NCI-H2107 (cell line): Measurements from ENCODE around the gene MRGPRF.

Source experiments
- DNase-seq: peaks from one replicate; lab custom pipeline; 2025; lab: John Stamatoyannopoulos, UW

MRGPRF gene

DNA sequence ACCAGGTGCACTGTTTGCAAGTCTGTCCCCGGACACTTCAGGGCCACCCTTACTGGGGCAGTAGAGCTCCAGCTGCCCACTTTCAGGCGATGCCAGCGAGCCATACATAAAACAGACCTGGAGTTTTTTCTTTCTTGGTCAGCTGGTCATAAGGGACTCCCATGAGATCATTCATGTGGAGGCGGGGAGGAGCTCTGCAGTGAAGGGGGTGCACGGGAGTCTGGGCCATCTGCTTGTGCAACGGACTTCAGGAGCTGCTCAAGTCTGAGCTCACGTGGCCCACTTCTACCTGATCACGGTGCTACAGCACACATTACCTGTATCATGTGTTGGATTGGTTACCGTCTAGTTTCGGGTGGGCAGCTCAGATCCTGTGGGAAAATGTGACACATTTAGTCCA lies 9.2 kb upstream of the MRGPRF start:
- DNase-seq = no peak

DNA sequence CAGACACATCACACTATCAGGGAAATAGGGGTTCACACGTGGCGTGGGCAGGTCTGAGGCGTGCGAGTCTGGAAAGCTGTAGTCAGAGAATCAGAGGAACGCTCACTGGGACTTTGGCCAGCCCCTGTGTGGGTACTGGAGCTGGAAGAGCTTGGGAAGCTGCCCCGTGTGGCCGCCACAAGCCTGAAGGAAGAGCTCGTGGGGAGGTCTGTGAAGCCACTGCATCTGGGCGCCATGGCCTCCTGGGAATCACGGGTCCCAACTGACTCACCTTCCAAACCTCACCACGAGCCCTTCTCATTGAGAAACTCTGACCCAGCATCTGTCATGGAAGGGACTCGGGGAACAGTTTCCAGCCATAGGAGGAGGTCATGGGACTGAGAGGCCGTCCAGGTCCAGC lies 5.9 kb upstream of the MRGPRF start:
- DNase-seq = no peak

DNA sequence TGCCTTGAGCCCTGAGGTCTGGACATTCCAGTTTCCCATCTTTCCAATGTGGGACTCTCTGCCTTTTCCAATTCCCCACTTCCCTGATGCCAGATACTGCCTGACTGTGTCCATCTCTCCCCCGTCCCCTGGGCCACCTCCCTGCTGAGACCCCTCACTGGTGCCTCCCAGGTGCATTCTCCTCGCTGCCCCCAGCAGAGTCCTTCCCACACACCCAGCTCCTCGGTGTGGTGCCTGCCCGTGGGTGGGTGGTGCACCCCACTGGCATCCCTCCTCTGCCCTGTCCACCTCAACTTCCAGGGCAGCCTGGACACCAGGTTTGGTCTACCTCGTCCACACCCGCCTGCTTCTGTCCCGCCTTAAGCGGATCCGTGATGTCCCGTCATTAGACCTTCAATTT lies 4.9 kb upstream of the MRGPRF start:
- DNase-seq = no peak

DNA sequence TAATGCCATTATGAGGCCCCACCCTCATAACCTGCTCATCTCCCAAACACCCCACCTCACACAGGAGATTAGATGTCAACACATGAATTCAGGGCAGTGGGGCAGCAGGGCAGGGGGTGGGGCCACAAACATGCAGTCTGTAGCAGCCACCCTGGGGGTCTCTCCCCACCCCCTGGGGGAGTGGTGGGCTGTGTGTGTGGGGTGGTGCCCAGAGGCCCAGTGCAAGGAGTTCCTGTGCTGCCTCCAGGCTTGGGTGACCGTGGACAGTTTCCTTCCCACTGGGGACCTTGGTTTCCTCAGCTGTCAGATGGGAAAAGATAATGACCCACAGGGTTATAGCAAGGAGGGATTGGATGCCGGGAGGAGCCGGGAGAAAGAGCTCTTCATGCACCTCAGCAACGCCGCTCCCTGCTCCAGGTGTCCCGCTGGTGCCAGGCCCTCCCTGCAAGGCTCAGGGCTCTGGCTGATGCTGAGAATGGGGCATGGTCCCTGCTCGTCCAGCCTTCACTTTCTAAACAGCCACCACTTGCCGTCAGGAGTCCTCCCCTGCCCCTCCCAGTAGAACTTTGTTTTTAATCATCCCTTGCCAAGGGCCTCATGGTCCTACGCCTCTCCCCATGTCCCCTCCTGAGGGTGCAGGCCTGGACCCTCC lies 2.0 kb upstream of the MRGPRF start:
- no peak for DNase-seq

DNA sequence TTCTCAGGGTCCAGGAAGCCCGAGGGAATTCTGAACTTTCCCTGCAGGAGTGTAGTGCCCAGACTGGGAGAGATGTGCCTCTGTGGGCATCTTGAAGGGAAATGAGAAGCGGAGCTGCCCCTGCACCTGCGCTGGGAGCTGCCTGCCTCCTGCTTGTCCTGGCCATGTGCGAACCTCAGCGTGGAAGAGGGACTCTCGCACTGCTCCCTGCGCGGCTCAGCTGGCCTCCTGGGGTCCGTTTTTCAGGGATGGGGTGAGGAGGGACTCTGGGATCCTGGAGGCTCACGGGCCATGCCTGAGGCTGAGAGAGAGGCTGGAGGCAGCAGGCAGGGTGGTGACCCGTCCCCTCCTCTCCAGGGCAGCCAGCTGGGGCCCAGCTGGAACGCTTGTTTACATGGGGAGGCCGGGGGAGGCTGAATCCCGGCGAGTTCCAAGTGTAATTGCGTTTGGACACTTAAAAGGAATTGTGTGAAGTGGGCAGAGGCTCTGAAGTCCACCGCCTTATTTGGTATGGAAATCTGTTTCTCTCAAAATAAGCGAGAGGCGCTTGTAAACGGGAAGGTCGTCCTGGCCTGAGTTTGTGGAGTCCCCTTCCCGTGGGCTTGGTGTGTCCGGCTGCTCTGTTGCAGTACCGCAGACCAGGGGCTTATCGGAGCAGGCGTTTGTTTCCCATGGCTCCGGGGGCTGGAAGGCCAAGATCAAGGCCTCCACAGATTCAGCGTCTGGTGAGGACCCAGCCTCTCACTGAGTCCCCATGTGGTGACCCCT lies 1.2 kb upstream of the MRGPRF start:
- DNase-seq = no peak

DNA sequence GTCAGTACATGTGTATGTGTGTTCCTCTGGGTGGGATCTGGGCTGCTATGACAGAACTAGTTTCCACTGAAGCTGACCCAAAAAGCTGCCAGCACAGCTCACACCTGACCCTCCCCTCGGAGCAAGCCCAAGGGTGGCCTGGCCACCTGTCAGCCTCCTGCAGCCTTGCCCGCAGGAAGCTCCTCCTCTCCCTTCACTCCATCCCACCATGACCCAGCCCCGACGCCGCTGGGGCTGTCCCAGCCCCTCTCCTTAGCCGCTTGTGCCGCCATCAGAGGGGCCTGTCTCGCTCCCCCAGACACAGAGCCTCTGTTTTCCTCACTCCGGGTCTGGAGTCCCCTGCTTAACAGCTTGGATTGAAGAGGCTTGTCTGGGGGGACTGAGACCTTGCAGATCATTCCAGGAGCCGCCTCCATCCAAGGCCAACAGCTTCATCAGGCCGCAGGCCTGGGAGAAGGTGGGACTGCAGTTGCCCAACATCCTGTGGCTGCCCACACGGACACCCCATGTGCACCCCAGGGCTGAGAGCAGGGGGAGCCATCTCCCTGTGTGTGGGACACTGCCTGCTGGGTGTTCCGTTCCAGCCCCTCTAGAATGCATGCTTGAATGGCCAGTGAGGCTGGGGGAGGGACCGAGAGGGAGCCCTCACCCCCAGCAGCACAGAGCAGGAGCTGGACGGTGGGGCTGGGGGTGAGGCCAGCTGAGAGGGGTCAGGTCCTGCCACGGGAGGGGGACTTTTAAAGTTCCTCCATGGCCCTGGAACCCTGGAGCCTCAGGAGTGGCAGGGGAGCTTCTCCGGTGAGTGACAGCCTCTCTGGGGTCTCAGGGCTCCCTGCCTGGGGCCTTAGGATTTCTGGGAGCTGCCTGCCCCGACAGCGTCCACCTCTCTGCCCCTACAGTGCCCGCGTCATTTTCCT lies 696 bp downstream of the MRGPRF start:
- no peak for DNase-seq

DNA sequence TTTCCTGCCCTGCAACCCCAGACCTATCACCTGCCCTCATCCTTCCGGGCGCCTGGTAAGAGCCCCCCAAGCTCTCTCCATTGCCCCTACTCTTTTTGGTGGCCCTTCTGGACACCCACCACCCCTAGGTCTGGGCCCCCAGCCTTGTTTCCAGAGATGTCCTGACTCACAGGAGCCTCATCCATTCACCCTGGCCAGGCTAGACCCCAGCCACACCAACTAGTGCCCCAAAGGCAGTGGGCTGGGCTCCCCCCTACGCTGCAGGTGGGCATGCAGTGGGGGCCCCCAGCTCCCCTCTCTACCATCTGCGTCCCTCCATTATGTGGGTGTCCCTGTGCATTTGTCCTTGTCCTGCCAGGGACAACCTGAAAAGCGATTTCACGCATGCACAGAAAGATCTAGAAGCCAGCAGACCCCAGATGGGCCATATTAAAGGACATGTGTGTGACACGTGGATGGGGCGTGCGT lies 1.4 kb downstream of the MRGPRF start:
- no peak for DNase-seq

DNA sequence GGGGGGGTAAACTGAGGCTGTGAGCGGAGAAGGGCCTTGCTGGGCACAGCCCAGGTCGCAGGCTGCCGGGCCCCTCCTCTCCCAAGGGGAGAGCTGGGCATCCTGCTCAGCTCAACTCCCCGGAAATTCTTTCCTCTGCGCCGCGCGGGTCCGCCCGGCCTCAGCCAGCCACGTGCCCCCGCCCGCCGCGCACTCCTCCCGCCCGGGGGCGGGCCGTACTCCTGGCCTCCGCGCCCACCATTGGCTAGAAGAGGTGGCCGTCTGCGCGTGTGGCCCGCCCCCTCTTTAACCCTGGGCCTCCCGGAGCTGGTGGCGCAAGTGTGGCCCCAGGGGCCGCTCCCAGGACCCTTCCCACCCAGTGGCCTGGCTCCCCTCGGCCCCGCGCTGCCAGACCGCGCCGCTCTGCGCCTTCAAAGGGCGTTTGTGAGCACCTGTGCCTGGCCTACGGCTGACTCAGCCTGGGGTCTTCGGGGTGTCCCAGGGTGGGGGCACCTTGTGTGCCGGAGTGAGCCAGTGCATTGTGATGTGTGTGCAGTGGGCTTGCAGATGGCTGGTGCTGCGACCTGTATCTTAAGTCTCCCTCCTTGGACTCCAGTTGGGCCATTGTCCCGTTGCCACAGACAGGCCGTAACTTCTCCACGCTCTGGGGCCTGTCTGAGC lies 2.0 kb downstream of the MRGPRF start:
- no peak for DNase-seq

DNA sequence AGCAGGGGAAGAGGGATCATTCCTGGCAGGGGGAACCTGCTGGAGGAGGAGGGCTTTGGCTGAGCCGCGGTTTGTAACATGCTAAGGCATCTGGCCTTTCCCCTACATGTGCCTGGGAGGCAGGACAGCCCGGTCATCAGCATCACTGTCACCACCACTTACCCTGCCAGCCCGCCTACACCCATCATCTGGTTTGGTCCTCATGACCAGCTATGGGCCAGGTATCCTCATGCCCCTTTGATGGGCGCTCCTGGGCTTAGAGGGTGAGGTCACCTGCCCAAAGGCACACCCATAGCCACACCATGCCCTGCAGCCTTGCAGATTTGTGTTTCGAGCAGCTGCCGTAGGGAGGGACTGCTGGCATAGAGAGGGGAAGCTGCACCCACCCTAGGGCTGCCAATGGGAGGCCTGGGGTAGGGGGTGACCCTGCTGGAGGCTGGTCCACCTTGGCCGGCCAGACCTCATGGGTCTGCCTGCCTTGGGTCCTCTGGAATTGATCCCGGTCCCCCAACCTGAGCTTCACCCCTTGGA lies 2.6 kb downstream of the MRGPRF start:
- DNase-seq = no peak

DNA sequence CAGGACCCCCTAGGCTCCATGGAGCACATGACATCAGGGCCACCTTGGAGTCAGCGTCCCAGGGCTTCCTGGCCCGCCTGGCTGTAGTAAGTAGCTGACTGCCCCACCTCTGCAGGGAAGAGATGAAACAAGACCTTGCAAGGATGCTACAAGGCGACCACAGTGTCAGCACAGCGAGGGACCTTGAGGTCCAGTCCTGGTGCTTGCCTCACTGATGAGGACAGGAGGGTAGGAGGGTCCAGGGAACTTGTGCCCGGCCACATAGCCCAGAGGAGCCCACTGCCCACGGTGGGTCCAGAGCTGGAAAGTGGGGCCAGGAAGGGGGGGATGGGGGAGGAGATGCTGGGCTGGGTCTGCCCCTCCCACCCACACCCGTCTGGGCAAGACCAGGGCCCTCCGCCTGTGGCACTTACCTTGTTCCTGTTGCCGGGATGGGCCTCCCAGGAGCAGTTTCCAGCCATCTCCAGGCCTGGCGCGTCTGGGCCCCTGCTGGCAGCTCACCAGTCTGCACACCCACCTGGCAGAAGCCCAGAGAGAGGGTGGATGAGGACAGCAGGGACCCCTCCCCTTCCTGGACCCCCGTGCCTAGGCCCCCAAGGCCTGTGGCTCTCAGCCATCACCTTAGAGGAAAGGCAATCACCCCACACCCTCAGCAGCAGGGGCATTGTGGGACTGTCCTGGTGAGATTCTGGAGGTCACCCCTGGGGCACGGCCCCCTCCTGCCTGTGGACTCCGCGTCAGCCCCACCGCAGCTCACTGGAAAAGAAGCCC lies 3.4 kb downstream of the MRGPRF start:
- no peak for DNase-seq

DNA sequence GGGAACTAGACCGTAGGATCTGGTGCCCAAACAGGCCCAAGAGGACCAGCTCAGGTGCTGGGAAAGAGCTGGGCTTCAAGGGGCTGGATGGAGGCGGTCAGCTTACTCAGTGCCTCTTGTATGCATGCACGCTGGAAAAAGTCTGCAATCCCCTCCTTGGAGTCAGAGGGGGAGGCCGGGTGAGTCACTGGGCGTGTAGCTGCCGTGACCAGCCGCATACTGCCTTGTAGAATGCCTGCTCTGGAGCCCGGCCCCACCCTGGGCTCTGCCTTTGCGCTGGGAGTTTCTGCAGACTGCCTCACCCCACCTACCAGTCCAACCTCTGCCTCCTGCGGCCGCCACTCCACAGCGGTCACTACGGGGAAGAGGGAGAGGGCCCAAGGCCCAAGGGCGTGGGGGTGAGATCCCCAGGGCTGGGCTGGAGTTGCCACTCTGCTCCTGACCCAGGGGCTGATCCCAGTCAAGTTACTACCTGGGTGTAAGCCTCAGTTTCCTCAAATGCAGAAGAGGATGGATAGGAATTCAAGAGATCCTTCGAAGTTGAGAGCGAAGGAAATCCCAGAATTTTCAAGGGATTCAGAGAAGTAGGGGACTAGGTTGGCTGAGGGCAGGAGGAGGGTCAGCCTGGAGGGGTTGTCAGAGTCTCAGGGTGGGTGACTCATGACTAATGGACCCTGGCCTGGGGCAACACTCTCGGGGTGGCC lies 4.2 kb downstream of the MRGPRF start:
- no peak for DNase-seq

DNA sequence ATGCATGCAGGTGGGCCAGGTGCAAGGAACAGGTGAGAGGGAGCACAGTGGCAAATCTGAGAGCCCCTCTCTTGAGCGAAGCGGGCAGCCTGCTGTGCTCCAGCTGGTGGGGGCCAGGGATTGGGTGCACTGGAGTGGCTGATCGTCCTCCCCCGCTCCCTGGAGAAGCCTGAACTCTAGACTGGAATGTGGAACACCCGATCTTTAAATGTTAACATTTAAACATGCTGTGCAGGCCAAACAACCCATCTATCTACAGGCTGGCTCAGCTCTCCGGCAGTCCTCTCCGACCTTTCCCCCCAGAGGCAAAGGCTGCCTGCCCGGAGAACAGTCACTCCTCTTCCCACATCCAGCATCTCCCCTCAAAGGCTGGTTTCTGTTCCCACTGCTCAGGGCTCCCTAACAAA lies 5.1 kb downstream of the MRGPRF start:
- DNase-seq = no peak

DNA sequence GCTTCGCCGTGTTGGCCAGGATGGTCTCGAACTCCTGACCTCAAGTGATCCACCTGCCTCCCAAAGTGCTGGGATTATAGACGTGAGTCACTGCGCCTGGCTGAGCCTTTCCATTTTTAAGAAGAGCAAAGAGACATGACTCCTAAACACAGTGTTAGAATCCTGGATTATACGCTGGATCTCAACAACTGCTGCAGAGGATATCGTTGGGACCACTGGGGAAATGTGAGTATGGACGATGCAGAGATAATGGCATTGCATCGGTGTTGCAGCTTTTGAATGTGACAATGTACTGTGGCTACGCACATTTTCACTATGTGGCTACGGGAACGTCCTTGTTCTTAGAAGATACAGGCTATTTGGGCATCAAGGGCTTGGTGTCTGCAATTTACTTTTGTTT lies 6.2 kb downstream of the MRGPRF start:
- DNase-seq = no peak

DNA sequence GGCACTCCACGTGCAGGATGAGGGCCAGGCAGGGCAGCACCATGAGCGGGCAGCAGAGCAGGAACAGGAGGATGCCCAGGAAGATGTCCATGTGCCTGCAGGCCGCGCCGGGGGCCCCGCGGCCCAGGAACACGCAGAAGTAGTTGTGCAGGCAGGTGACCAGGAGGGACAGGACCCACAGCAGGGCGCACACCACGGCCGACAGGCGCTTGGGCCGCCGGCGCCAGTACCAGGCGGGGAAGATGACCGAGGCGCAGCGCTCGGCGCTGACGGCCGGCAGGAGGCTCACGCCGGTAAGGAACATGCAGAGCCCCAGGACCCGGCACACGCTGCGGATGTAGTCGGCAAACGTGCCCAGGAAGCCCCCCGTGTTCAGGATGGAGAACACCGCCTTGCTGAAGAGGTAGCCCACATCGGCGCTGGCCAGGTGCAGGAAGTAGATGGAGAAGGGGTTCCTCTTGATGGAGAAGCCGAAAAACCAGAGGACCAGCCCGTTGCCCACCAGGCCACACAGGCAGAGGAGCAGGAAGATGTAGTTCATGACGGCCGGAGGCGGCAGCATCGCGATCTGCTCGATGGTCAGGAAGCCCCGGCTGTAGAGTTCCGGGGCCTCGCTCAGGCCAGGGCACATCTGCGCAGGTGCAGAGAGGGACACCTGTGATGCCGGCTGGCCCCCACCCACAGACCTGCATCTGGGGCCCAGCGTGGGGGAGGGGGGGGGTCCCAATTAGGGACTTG lies 7.2 kb downstream of the MRGPRF start:
- DNase-seq = no peak

DNA sequence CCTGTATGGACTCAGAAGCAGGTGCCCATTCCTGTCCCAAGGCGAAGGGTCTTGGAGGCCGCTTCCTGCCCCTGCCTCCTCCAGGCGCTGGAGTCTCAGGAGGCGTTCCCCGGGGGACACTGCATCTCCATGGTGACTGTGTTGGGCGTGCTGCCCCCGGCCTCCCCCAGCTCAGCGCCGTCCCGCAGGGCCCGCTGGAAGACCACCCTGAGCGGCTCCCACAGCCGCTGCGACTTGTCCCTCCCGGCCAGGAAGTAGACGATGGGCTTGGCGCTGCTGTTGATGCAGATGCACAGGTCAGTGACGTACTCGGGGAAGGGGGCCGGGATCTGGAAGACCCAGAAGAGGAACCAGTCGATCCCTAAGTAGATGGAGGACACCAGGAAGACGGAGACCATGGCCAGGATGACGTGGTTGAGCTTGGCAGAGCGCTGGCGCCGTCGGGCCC lies 7.8 kb downstream of the MRGPRF start:
- DNase-seq = no peak

DNA sequence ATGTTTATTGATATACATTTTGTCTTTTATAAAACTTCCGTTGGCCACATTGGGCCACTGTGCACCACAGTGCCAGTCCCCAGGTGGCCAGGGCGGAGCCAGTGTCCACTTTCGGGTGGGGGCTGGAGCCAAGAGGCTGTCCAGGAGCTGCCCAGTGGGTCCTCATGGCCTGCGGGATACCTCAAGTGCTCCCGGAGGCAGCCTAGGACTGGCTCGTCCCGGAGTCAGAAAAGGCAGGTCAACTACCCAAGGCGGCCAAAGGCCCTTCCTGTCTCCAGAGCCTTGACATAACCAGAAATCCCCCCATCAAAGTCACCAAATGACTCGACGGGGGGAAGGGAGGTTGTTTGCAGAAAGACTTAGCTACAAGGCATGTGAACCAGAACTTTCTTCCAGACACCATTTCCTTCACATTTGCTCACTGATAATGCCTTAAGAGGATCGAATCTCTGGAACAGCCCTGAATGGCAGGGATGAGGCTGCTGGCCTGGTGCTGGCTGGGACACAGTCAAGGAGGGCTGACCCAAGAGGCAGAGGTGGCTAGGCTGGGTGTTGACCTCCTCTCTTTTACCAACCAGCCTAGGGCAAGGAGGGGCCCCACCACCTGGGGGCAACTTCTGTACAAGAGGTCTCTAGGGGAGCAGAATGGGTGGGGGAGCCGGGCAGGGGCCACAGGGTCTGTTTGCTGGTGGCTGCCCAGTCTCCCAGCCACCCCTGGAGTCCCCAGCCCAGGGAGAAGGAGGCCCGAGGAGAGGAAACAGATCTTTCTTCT lies 8.4 kb downstream of the MRGPRF start:
- no peak for DNase-seq

DNA sequence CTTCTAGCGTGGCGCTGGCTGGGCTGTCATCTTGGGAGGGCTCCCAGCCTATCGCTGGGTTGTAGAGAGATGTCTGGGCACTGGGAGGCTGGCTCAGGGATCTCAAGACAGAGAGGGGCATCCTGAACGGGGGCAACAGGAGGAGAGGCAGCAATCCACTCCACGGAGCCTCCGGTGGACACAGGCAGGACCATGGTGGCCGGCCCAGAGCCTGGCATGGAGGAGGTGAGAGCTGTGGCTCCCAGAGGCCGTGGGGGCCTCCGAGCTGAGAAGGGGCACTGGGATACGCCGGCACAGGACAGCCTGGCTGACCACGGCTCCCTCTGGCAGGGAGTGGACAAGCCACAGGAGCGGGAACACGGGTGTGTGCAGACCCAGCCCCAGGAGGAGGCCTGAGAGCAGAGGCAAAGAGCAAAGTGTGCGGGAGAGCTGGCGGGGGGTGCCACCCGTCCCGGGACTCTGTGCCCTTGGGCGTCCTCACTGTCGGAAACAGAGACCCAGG lies 9.1 kb downstream of the MRGPRF start:
- no peak for DNase-seq

DNA sequence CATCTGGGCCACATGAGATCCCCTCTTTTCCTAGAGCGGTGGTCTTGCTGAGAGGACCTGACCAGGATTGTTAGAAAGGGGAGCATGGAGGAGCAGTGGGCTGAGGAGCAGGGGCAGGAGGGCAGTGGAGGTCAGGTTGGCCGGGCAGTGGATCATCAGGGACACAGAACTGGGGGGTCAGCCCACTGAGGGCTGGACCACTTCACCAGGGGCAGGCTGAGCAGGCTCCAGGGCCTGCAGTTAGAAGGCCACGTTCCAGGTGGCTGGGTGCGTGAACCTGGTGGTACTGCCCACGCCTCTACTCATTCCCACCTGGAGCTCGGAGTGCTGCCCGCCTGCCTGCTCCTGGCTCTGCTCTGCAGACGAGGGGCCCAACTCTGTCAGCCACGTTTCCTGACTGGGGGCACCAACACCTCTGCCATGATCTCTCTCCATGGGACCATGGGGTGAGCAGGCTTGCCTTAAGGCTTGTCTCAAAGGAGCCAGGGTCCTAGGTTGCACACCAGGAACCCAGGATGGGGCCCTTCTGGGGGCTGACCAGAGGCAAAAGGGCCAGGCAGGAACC lies 9.7 kb downstream of the MRGPRF start:
- no peak for DNase-seq
